ENCODE measurements around the gene ADAM12.

The ADAM12 gene

DNA sequence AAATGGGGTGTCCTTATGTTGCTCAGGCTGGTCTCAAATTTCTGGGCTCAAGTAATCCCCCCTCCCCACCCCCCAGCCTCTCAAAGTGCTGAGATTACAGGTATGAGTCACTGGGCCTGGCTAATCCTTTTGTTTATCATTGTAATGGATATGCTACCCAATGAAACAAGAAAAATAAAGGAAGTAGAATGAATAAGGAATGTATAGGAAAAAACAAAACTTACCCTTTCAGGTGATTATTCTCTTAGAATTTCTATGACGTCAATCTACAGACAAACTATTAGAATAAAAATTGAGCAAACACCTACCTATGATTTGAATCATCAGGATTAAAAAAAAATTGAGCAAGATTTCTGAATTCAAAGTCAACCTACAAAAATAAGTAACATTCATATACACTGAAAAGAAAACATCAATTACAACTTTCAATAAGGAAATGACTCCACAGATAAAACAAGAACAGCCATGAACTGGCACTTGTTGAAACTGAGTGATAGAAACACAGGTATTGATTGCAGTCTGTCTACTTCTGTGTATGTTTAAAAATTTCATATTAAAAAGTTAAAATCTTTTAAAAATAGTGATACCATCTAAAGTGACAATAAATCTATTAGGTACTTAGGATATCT, 12.2 kb downstream of the ADAM12 start:
- Histone ChIP-seq H3K27ac (ENCODE audit: extremely low read depth, low read depth, low read length) (no peak overlapping the region), H3K4me1 (ENCODE audit: control insufficient read depth, insufficient read depth, low read length) (peaks cover 3% of the 10 kb centered on the region; the same call in 1 of the 2 replicates), H3K4me3 (ENCODE audit: low read depth, low read length) (no peak overlapping the region), H3K36me3 (ENCODE audit: control insufficient read depth in 2 of 2, insufficient read depth in 1 of 2, low read length in 2 of 2) (no peaks in the 10 kb centered on the region), H3K9me3 (ENCODE audit: control insufficient read depth, insufficient read depth, low read depth, low read length) (peaks cover 3% of the 10 kb centered on the region)
- CTCF ChIA-PET = no interaction called here
- TF ChIP-seq ZNF561 (tag by site-specific recombination; IDR thresholded peaks at IDR 0.05; ENCODE audit: borderline replicate concordance) (no peak), ZBTB1 (tag by site-specific recombination; IDR thresholded peaks at IDR 0.05) (no peak), SCRT1 (tag by site-specific recombination; IDR thresholded peaks at IDR 0.05; ENCODE audit: borderline replicate concordance) (no peak)
- TF ChIP-seq, protein P1, sequence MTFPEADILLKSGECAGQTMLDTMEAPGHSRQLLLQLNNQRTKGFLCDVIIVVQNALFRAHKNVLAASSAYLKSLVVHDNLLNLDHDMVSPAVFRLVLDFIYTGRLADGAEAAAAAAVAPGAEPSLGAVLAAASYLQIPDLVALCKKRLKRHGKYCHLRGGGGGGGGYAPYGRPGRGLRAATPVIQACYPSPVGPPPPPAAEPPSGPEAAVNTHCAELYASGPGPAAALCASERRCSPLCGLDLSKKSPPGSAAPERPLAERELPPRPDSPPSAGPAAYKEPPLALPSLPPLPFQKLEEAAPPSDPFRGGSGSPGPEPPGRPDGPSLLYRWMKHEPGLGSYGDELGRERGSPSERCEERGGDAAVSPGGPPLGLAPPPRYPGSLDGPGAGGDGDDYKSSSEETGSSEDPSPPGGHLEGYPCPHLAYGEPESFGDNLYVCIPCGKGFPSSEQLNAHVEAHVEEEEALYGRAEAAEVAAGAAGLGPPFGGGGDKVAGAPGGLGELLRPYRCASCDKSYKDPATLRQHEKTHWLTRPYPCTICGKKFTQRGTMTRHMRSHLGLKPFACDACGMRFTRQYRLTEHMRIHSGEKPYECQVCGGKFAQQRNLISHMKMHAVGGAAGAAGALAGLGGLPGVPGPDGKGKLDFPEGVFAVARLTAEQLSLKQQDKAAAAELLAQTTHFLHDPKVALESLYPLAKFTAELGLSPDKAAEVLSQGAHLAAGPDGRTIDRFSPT (tag by site-specific recombination; IDR thresholded peaks at IDR 0.05) = no peak
- POLR2A ChIA-PET = no interaction called here

DNA sequence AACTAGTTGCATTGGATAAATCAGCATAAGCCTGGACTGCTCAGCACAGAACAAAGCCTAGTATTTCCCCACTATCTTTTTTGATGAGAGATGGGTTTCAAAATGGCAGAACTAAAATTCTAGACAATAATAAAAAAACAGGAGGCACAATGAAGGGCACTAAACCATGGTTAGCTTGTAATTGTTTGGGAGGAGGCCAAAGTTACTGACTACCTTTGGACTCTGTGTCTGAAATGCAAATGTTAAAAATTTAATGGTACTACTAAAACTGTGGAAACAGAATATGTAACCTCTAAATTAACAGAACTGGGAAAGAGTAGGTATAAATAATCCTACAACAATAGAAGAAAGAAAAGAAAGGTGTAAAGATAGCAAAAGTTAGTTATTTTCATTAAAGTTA, 13.0 kb downstream of the ADAM12 start:
- ChIA-PET CTCF (no interaction called here), POLR2A (no interaction called here)
- H3K36me3 ChIP-seq (ENCODE audit: control insufficient read depth in 2 of 2, insufficient read depth in 1 of 2, low read length in 2 of 2) = no peaks in the 10 kb centered on the region
- no peak for TF ChIP-seq ZBTB1 (tag by site-specific recombination; IDR thresholded peaks at IDR 0.05)
- TF ChIP-seq, protein P2, sequence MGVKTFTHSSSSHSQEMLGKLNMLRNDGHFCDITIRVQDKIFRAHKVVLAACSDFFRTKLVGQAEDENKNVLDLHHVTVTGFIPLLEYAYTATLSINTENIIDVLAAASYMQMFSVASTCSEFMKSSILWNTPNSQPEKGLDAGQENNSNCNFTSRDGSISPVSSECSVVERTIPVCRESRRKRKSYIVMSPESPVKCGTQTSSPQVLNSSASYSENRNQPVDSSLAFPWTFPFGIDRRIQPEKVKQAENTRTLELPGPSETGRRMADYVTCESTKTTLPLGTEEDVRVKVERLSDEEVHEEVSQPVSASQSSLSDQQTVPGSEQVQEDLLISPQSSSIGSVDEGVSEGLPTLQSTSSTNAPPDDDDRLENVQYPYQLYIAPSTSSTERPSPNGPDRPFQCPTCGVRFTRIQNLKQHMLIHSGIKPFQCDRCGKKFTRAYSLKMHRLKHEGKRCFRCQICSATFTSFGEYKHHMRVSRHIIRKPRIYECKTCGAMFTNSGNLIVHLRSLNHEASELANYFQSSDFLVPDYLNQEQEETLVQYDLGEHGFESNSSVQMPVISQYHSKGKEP (tag by site-specific recombination; IDR thresholded peaks at IDR 0.05) = no peak
- no peak for TF ChIP-seq ZNF544 (tag by site-specific recombination; IDR thresholded peaks at IDR 0.05)
- TF ChIP-seq BCL11A (tag by site-specific recombination; IDR thresholded peaks at IDR 0.05; ENCODE audit: low read depth) = no peak
- TF ChIP-seq, protein P3, sequence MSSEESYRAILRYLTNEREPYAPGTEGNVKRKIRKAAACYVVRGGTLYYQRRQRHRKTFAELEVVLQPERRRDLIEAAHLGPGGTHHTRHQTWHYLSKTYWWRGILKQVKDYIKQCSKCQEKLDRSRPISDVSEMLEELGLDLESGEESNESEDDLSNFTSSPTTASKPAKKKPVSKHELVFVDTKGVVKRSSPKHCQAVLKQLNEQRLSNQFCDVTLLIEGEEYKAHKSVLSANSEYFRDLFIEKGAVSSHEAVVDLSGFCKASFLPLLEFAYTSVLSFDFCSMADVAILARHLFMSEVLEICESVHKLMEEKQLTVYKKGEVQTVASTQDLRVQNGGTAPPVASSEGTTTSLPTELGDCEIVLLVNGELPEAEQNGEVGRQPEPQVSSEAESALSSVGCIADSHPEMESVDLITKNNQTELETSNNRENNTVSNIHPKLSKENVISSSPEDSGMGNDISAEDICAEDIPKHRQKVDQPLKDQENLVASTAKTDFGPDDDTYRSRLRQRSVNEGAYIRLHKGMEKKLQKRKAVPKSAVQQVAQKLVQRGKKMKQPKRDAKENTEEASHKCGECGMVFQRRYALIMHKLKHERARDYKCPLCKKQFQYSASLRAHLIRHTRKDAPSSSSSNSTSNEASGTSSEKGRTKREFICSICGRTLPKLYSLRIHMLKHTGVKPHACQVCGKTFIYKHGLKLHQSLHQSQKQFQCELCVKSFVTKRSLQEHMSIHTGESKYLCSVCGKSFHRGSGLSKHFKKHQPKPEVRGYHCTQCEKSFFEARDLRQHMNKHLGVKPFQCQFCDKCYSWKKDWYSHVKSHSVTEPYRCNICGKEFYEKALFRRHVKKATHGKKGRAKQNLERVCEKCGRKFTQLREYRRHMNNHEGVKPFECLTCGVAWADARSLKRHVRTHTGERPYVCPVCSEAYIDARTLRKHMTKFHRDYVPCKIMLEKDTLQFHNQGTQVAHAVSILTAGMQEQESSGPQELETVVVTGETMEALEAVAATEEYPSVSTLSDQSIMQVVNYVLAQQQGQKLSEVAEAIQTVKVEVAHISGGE (tag by site-specific recombination; conservative IDR thresholded peaks at IDR 0.05; ENCODE audit: low read depth) = no peak
- TF ChIP-seq ZNF600 (tag by site-specific recombination; IDR thresholded peaks at IDR 0.05) = no peak
- TF ChIP-seq KLF1 (tag by site-specific recombination; IDR thresholded peaks at IDR 0.05) = no peak
- no peak for TF ChIP-seq ZIC2 (tag by site-specific recombination; IDR thresholded peaks at IDR 0.05)
- no peak overlapping the region for H3K27ac ChIP-seq (ENCODE audit: extremely low read depth, low read depth, low read length)
- H3K4me1 ChIP-seq (ENCODE audit: control insufficient read depth, insufficient read depth, low read length) = peaks cover 3% of the 10 kb centered on the region; the same call in 1 of the 2 replicates
- H3K4me3 ChIP-seq (ENCODE audit: low read depth, low read length) = no peak overlapping the region
- H3K9me3 ChIP-seq (ENCODE audit: control insufficient read depth, insufficient read depth, low read depth, low read length) = peaks cover 3% of the 10 kb centered on the region

DNA sequence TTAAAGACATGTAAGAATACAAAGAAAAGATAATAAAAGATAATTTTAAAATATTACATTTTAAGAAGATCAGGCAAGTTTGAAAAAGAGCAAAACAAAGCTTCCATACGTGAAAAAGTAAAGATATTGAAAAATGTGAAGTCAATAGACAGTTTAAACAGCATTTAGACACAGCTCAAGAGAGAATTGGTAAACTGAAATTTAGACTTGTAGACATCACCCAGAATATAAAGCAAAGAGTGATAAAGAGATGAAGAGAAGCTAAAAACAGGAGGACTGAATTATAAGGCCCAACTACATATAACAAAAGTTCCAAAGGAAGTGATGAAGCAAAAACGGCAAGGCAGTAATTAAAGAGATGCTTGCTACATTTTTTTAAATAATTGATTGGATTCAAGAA, 13.8 kb downstream of the ADAM12 start:
- ChIA-PET POLR2A (no interaction called here), CTCF (no interaction called here)
- Histone ChIP-seq H3K36me3 (ENCODE audit: control insufficient read depth in 2 of 2, insufficient read depth in 1 of 2, low read length in 2 of 2) (no peaks in the 10 kb centered on the region), H3K4me1 (ENCODE audit: control insufficient read depth, insufficient read depth, low read length) (peaks cover 3% of the 10 kb centered on the region; the same call in 1 of the 2 replicates), H3K9me3 (ENCODE audit: control insufficient read depth, insufficient read depth, low read depth, low read length) (peaks cover 3% of the 10 kb centered on the region), H3K4me3 (ENCODE audit: low read depth, low read length) (no peak overlapping the region), H3K27ac (ENCODE audit: extremely low read depth, low read depth, low read length) (no peak overlapping the region)
- no peak for TF ChIP-seq KLF1 (tag by site-specific recombination; IDR thresholded peaks at IDR 0.05)
- TF ChIP-seq, protein P4, sequence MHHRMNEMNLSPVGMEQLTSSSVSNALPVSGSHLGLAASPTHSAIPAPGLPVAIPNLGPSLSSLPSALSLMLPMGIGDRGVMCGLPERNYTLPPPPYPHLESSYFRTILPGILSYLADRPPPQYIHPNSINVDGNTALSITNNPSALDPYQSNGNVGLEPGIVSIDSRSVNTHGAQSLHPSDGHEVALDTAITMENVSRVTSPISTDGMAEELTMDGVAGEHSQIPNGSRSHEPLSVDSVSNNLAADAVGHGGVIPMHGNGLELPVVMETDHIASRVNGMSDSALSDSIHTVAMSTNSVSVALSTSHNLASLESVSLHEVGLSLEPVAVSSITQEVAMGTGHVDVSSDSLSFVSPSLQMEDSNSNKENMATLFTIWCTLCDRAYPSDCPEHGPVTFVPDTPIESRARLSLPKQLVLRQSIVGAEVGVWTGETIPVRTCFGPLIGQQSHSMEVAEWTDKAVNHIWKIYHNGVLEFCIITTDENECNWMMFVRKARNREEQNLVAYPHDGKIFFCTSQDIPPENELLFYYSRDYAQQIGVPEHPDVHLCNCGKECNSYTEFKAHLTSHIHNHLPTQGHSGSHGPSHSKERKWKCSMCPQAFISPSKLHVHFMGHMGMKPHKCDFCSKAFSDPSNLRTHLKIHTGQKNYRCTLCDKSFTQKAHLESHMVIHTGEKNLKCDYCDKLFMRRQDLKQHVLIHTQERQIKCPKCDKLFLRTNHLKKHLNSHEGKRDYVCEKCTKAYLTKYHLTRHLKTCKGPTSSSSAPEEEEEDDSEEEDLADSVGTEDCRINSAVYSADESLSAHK (tag by site-specific recombination; IDR thresholded peaks at IDR 0.05) = no peak
- TF ChIP-seq SETDB1 (IDR thresholded peaks at IDR 0.05; ENCODE audit: insufficient read length, low read length) = peak; percentile 38
- TF ChIP-seq, protein P5, sequence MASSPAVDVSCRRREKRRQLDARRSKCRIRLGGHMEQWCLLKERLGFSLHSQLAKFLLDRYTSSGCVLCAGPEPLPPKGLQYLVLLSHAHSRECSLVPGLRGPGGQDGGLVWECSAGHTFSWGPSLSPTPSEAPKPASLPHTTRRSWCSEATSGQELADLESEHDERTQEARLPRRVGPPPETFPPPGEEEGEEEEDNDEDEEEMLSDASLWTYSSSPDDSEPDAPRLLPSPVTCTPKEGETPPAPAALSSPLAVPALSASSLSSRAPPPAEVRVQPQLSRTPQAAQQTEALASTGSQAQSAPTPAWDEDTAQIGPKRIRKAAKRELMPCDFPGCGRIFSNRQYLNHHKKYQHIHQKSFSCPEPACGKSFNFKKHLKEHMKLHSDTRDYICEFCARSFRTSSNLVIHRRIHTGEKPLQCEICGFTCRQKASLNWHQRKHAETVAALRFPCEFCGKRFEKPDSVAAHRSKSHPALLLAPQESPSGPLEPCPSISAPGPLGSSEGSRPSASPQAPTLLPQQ (tag by site-specific recombination; IDR thresholded peaks at IDR 0.05) = no peak
